H1 (cell line): ENCODE results near the gene CHSY3. TPM values are rescaled to one million over a fixed set of nuclear protein-coding genes. Genes with fewer than 3 reads are reported as not detected.

Source experiments
- CTCF ChIA-PET: fragments of 300-600 bp; sonication (Branson Sonifier 250); formaldehyde crosslinking; loops from one replicate; lab custom pipeline; 2021; ENCODE audit not compliant: partially characterized antibody; lab: Charles Lee
- POLR2A ChIA-PET: fragments of 300-600 bp; sonication (Branson Sonifier 250); formaldehyde crosslinking; loops from one replicate; lab custom pipeline; 2021; ENCODE audit warnings: inconsistent platforms; ENCODE audit not compliant: partially characterized antibody; lab: Charles Lee
- DNase-seq, 2 experiments: peaks; one replicate each; pipeline versions ENCODE4 v3.0.0 to v3.0.0-alpha.2; 2010 to 2022; ENCODE audit warnings: low spot score in 2 of 2, low read depth in 1 of 2, mixed read lengths in 1 of 2
- FAIRE-seq: peaks from 2 replicates; lab custom pipeline; 2011; peaks lifted over from hg19 to GRCh38; lab: Jason Lieb, UNC
- H2AFZ ChIP-seq: 2 replicates; pipeline ENCODE4 v1.8.1; 2012; ENCODE audit warnings: low read length, inconsistent platforms
- H2AK5ac ChIP-seq: 2 replicates; pipeline ENCODE4 v1.6.1; 2013; ENCODE audit warnings: low read depth, low read length
- H2BK120ac ChIP-seq: replicated peaks from 2 replicates; pipeline ENCODE3; 2013; ENCODE audit warnings: low read depth, low read length, inconsistent platforms
- H2BK12ac ChIP-seq: 2 replicates; pipeline ENCODE4 v1.6.1; 2013; ENCODE audit warnings: low read depth, low read length
- H2BK15ac ChIP-seq: 2 replicates; pipeline ENCODE4 v1.6.1; 2013; ENCODE audit warnings: low read length
- H2BK20ac ChIP-seq: 2 replicates; pipeline ENCODE4 v1.6.1; 2013; ENCODE audit warnings: low read length
- H2BK5ac ChIP-seq: 2 replicates; pipeline ENCODE4 v1.6.1; 2013; ENCODE audit warnings: low read depth, low read length
- H3K14ac ChIP-seq: 2 replicates; pipeline ENCODE4 v1.6.1; 2013; ENCODE audit warnings: inconsistent platforms; ENCODE audit not compliant: insufficient read length
- H3K18ac ChIP-seq: 2 replicates; pipeline ENCODE4 v1.6.1; 2013; ENCODE audit warnings: low read length; ENCODE audit errors: extremely low read depth
- H3K23ac ChIP-seq: 2 replicates; pipeline ENCODE4 v1.6.1; 2013; ENCODE audit warnings: inconsistent platforms; ENCODE audit not compliant: insufficient read length
- H3K23me2 ChIP-seq: 2 replicates; pipeline ENCODE4 v1.6.1; 2013; ENCODE audit warnings: low read depth, low read length
- H3K27ac ChIP-seq: 2 replicates; pipeline ENCODE4 v1.6.1; 2011; ENCODE audit warnings: low read depth, low read length, inconsistent platforms
- H3K27me3 ChIP-seq, 4 experiments: replicated peaks in 1 of 4; 1 replicate in 1 of 4; 2 replicates in 3 of 4; pipeline versions ENCODE4 v1.6.1 to v1.8.1; 2011 to 2013; ENCODE audit warnings: low read length in 3 of 4, mild to moderate bottlenecking in 3 of 4, inconsistent platforms in 2 of 4, mixed read lengths in 2 of 4, moderate library complexity in 1 of 4; ENCODE audit not compliant: control insufficient read depth in 3 of 4, insufficient read depth in 3 of 4; ENCODE audit errors: extremely low read depth in 1 of 4
- H3K36me3 ChIP-seq, 4 experiments: 2 replicates each; pipeline versions ENCODE4 v1.6.1 to v1.8.1; 2011 to 2013; ENCODE audit warnings: mild to moderate bottlenecking in 4 of 4, low read length in 3 of 4, moderate library complexity in 2 of 4, control low read depth in 1 of 4, inconsistent platforms in 1 of 4; ENCODE audit not compliant: insufficient read depth in 4 of 4, control insufficient read depth in 2 of 4
- H3K4ac ChIP-seq: replicated peaks from 2 replicates; pipeline ENCODE3; 2013; ENCODE audit warnings: low read length, low read depth, mixed read lengths, inconsistent platforms; ENCODE audit not compliant: insufficient read length
- H3K4me1 ChIP-seq, 4 experiments: replicated peaks in 1 of 4; 1 replicate in 1 of 4; 2 replicates in 3 of 4; pipeline versions ENCODE4 v1.6.1 to v1.8.1; 2011 to 2013; ENCODE audit warnings: low read length in 3 of 4, inconsistent platforms in 2 of 4, mixed read lengths in 1 of 4; ENCODE audit not compliant: insufficient read depth in 4 of 4, control insufficient read depth in 3 of 4
- H3K4me2 ChIP-seq, 2 experiments: 2 replicates each; pipeline versions ENCODE4 v1.6.1 to v1.8.1; 2011 to 2013; ENCODE audit warnings: low read depth in 2 of 2, low read length in 2 of 2, control low read depth in 1 of 2, inconsistent platforms in 1 of 2, mild to moderate bottlenecking in 1 of 2; ENCODE audit not compliant: insufficient read depth in 1 of 2
- H3K4me3 ChIP-seq, 4 experiments: fragments of 200-600, 300-600 bp in 1 of 4; sonication (generic), shearing (Covaris generic), sonication (Bioruptor Twin) in 1 of 4; 2 replicates each; pipeline versions ENCODE4 v1.5.1 to v1.8.1; 2011 to 2016; ENCODE audit warnings: low read length in 4 of 4, low read depth in 3 of 4, control low read depth in 2 of 4, inconsistent platforms in 2 of 4, mild to moderate bottlenecking in 2 of 4, mixed read lengths in 1 of 4, moderate library complexity in 1 of 4; ENCODE audit not compliant: insufficient read depth in 2 of 4; ENCODE audit errors: extremely low read depth in 1 of 4
- H3K56ac ChIP-seq: replicated peaks from 2 replicates; pipeline ENCODE3; 2013; ENCODE audit warnings: low read depth, mild to moderate bottlenecking, mixed read lengths, low read length, inconsistent platforms; ENCODE audit not compliant: insufficient read length
- H3K79me1 ChIP-seq: 2 replicates; pipeline ENCODE4 v1.6.1; 2013; ENCODE audit warnings: low read depth, low read length, control low read depth
- H3K79me2 ChIP-seq, 2 experiments: 2 replicates each; pipeline versions ENCODE4 v1.6.1 to v1.8.1; 2012 to 2013; ENCODE audit warnings: low read length in 2 of 2, mild to moderate bottlenecking in 2 of 2, inconsistent platforms in 1 of 2; ENCODE audit not compliant: insufficient read depth in 2 of 2, control insufficient read depth in 1 of 2
- H3K9ac ChIP-seq, 4 experiments: replicated peaks in 1 of 4; 1 replicate in 1 of 4; 2 replicates in 3 of 4; pipeline versions ENCODE4 v1.6.1 to v1.8.1; 2011 to 2013; ENCODE audit warnings: low read depth in 3 of 4, low read length in 3 of 4, control low read depth in 2 of 4, mild to moderate bottlenecking in 2 of 4, moderate library complexity in 2 of 4, inconsistent platforms in 1 of 4; ENCODE audit errors: extremely low read depth in 1 of 4
- H3K9me3 ChIP-seq, 2 experiments: 2 replicates each; pipeline versions ENCODE4 v1.6.1 to v1.8.1; 2012 to 2013; ENCODE audit warnings: mild to moderate bottlenecking in 2 of 2, moderate library complexity in 2 of 2, control low read depth in 1 of 2, inconsistent platforms in 1 of 2, low read depth in 1 of 2, low read length in 1 of 2, mixed read lengths in 1 of 2; ENCODE audit not compliant: insufficient read depth in 2 of 2
- H4K20me1 ChIP-seq, 2 experiments: replicated peaks in 1 of 2; 2 replicates each; pipeline versions ENCODE3 to v1.8.1; 2011 to 2013; ENCODE audit warnings: inconsistent platforms in 2 of 2, low read length in 2 of 2, mild to moderate bottlenecking in 1 of 2; ENCODE audit not compliant: insufficient read depth in 2 of 2, control insufficient read depth in 1 of 2
- H4K5ac ChIP-seq: 2 replicates; pipeline ENCODE4 v1.6.1; 2013; ENCODE audit warnings: low read length, low read depth, mixed read lengths, inconsistent platforms; ENCODE audit not compliant: insufficient read length
- H4K8ac ChIP-seq: 2 replicates; pipeline ENCODE4 v1.8.0; 2013; ENCODE audit warnings: mild to moderate bottlenecking, moderate library complexity, low read length, inconsistent platforms; ENCODE audit not compliant: insufficient read depth; ENCODE audit errors: extremely low read depth
- H4K91ac ChIP-seq: replicated peaks from 2 replicates; pipeline ENCODE3; 2013; ENCODE audit warnings: low read length, mixed read lengths, inconsistent platforms; ENCODE audit not compliant: insufficient read length
- NRF1 ChIP-seq: IDR thresholded peaks from 2 replicates; pipeline ENCODE4 v1.6.1; 2011; ENCODE audit warnings: mild to moderate bottlenecking, low read depth, low read length, improper control_type of control experiment
- RBBP5 ChIP-seq: IDR thresholded peaks from 2 replicates; pipeline ENCODE4 v1.7.1; 2012; ENCODE audit warnings: low read depth, mild to moderate bottlenecking, inconsistent platforms, low read length, moderate library complexity, borderline replicate concordance
- SP2 ChIP-seq: IDR thresholded peaks from 2 replicates; pipeline ENCODE4 v1.6.1; 2012; ENCODE audit warnings: mild to moderate bottlenecking, low read length, inconsistent platforms
- polyA plus RNA-seq, 7 experiments: library from polyadenylated mRNA; depleted of rRNA in 3 of 7; stranded (reverse) in 5 of 7; unstranded in 2 of 7; fragments of >200 nt in 5 of 7; fragments of 200-250 nt in 2 of 7; gene quantifications; 1 replicate in 5 of 7; 2 replicates in 1 of 7; 4 replicates in 1 of 7; pipeline versions ENCODE4 v1.2.1 to v1.2.3, GENCODE V29; 2011 to 2013; ENCODE audit warnings: missing spikeins in 2 of 7, mixed read lengths in 2 of 7
- total RNA-seq: library from RNA; stranded (reverse); fragmentation: NEBNext Ultra II Directional; extraction: Animal tissue kit (Norgen Biotek cat#: 25700); gene quantifications from 2 replicates; pipeline ENCODE4 v1.2.1, GENCODE V29; 2021
- TF ChIP-seq, protein P1 (sequence below): IDR thresholded peaks from 2 replicates; pipeline ENCODE4 v1.6.1; 2012; ENCODE audit warnings: inconsistent platforms

The CHSY3 gene
- total and polyA plus RNA-seq, 2 of the 8 experiments (the other 6 are each of a cell fraction or from before 2014, with no cell fraction given), result 0.24 to 1.8 TPM

DNA sequence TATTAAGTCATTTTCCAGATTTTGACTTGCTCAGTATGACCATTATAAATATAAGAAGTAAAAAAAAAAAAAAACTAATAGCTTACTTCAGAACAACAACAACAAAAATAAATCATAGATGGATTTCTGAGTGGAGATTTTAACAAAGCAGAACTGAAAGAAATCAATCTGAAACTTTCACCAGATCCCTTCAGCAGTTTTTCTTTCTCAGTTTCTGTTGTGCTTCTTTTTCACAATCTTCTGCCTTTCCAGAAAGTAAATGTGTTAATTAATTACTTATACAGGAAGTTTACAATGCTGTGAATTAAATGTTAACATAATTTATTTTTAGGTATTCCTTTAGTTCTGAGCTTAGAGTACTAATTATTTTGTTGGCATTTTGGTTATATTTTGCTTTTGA lies 73.5 kb downstream of the CHSY3 start:
- CTCF ChIA-PET, result interaction anchor here (0.6 to 0.8 kb wide), 2 partner anchors 76 to 126 kb away, joined by 3 to 5 read pairs; no protein-coding TSS in a partner anchor
- no peak overlapping the region for H2AK5ac ChIP-seq

More for the DNA sequence above, 73.5 kb downstream of the CHSY3 start:
- Histone ChIP-seq H2BK5ac (no peak overlapping the region), H3K9ac (no peak overlapping the region), H3K23ac (no peak overlapping the region), H2BK15ac (no peak overlapping the region), H3K4me1 (no peaks in the 10 kb centered on the region), H4K8ac (no peak overlapping the region), H3K27me3 (no peaks in the 10 kb centered on the region), H3K36me3 (no peaks in the 10 kb centered on the region), H2AFZ (no peak overlapping the region), H3K14ac (no peak overlapping the region), H3K27ac (no peak overlapping the region), H3K18ac (no peak overlapping the region), H4K91ac (no peak overlapping the region), H3K79me2 (no peaks in the 10 kb centered on the region), H3K4me3 (no peak overlapping the region), H3K23me2 (no peaks in the 10 kb centered on the region), H3K4ac (no peak overlapping the region), H3K79me1 (no peaks in the 10 kb centered on the region), H3K4me2 (no peak overlapping the region), H4K20me1 (no peaks in the 10 kb centered on the region), H2BK120ac (no peak overlapping the region), H3K9me3 (no peaks in the 10 kb centered on the region), H2BK20ac (no peak overlapping the region), H3K56ac (no peak overlapping the region), H4K5ac (no peak overlapping the region), H2BK12ac (no peak overlapping the region)
- POLR2A ChIA-PET, result no interaction called here
- TF ChIP-seq NRF1 (no peak), RBBP5 (no peak), SP2 (no peak)
- TF ChIP-seq, protein P1, sequence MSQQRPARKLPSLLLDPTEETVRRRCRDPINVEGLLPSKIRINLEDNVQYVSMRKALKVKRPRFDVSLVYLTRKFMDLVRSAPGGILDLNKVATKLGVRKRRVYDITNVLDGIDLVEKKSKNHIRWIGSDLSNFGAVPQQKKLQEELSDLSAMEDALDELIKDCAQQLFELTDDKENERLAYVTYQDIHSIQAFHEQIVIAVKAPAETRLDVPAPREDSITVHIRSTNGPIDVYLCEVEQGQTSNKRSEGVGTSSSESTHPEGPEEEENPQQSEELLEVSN, result no peak
- no peak for FAIRE-seq
- no peak for DNase-seq
